Measurements from ENCODE around the gene FUT8.
"Not testable (repeated sequence)": the region's sequence is repeated elsewhere in the genome, so short reads cannot be mapped to it uniquely, and the experiment has no call there.

FUT8 gene

DNA sequence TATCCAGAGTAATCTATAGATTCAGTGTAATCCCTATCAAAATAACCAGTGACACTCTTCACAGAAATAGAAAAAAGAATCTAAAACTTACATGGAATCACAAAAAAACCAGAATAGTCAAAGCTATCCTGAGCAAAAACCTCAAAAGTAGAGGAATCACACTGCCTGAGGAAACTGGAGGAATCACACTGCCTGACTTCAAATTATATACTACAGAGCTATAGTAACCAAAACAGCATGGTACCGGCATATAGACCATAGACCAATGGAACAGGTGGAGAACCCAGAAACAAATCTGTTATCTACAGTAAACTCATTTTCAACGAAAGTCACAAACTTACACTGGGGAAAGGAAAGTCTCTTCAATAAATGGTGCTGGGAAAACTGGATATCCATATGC is 244.0 kb downstream of the FUT8 start:
- Histone ChIP-seq H3K9me3 (ENCODE audit: control insufficient read depth, insufficient read depth, low read depth, low read length) (peaks cover 7% of the 10 kb centered on the region; the same call in 1 of the 2 replicates), H3K36me3 (ENCODE audit: control insufficient read depth, insufficient read depth, low read length) (no peaks in the 10 kb centered on the region), H3K27me3 (ENCODE audit: control insufficient read depth, insufficient read depth, low read length) (no peaks in the 10 kb centered on the region), H3K4me3 (ENCODE audit: low read depth, low read length) (no peak overlapping the region), H3K27ac (ENCODE audit: low read depth, low read length) (no peak overlapping the region), H3K9ac (ENCODE audit: low read length) (no peak overlapping the region), H3K4me1 (ENCODE audit: control insufficient read depth, insufficient read depth, low read length) (peaks cover 8% of the 10 kb centered on the region; the same call in 1 of the 2 replicates)

GRCh38 chr14:65658202-65658601 is 245.7 kb downstream of the FUT8 start:
- H3K9me3 ChIP-seq (ENCODE audit: control insufficient read depth, insufficient read depth, low read depth, low read length) = peaks cover 7% of the 10 kb centered on the region; the same call in 1 of the 2 replicates
- no peaks in the 10 kb centered on the region for H3K27me3 ChIP-seq (ENCODE audit: control insufficient read depth, insufficient read depth, low read length)
- H3K36me3 ChIP-seq (ENCODE audit: control insufficient read depth, insufficient read depth, low read length) = no peaks in the 10 kb centered on the region
- H3K27ac ChIP-seq (ENCODE audit: low read depth, low read length) = no peak overlapping the region
- H3K9ac ChIP-seq (ENCODE audit: low read length) = no peak overlapping the region
- H3K4me1 ChIP-seq (ENCODE audit: control insufficient read depth, insufficient read depth, low read length) = peaks cover 13% of the 10 kb centered on the region; the same call in 1 of the 2 replicates
- no peak overlapping the region for H3K4me3 ChIP-seq (ENCODE audit: low read depth, low read length)

DNA sequence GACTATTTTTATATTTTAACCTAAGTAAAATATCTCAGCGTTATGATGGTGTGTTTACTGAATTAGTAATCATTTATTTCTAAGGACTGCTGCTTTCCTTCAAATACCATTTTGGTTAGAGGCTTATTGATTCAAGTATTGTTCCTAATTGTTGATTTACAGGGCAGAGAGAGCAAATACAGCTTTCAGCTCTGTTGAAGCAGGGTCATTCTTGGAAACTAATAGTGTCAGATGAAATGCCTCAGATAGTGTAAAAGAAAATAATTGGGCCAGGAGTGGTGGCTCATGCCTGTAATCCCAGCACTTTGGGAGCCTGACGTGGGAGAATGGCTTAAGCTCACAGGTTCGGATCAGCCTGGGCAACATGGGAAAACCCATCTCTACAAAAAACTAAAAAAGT is 249.3 kb downstream of the FUT8 start:
- no peak overlapping the region for H3K27ac ChIP-seq (ENCODE audit: low read depth, low read length)
- peaks cover 2% of the 10 kb centered on the region; the same call in 1 of the 2 replicates for H3K9me3 ChIP-seq (ENCODE audit: control insufficient read depth, insufficient read depth, low read depth, low read length)
- no peaks in the 10 kb centered on the region for H3K27me3 ChIP-seq (ENCODE audit: control insufficient read depth, insufficient read depth, low read length)
- no peak overlapping the region for H3K4me3 ChIP-seq (ENCODE audit: low read depth, low read length)
- no peaks in the 10 kb centered on the region for H3K36me3 ChIP-seq (ENCODE audit: control insufficient read depth, insufficient read depth, low read length)
- no peak overlapping the region for H3K9ac ChIP-seq (ENCODE audit: low read length)
- peaks cover 33% of the 10 kb centered on the region for H3K4me1 ChIP-seq (ENCODE audit: control insufficient read depth, insufficient read depth, low read length)

DNA sequence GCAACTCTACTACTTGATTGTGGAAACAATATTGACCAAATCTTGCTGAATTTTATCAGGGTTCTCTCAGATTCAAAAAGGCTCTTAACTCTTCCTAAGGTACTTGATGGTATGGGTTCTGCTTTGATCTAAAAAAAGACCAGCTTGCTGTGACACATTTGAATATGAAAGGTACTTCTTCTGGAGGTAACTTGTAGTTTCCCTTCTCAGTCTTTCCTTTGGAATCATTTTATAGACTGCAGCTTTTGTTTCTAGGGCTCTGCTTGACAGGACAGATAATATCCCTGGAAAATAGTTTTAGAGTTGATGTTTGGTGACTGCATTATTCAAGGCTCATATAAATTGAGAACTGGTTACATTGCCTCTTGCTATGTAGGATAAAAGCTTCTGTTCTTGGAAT is 251.9 kb downstream of the FUT8 start:
- no peak overlapping the region for H3K9ac ChIP-seq (ENCODE audit: low read length)
- peak overlapping the region; percentile 54; the same call in 1 of the 2 replicates for H3K27ac ChIP-seq (ENCODE audit: low read depth, low read length)
- H3K27me3 ChIP-seq (ENCODE audit: control insufficient read depth, insufficient read depth, low read length) = no peaks in the 10 kb centered on the region
- H3K4me3 ChIP-seq (ENCODE audit: low read depth, low read length) = peak overlapping the region; percentile 42; the same call in 1 of the 2 replicates
- H3K4me1 ChIP-seq (ENCODE audit: control insufficient read depth, insufficient read depth, low read length) = peaks cover 33% of the 10 kb centered on the region
- H3K9me3 ChIP-seq (ENCODE audit: control insufficient read depth, insufficient read depth, low read depth, low read length) = no peaks in the 10 kb centered on the region
- peaks cover 3% of the 10 kb centered on the region; the same call in 1 of the 2 replicates for H3K36me3 ChIP-seq (ENCODE audit: control insufficient read depth, insufficient read depth, low read length)

DNA sequence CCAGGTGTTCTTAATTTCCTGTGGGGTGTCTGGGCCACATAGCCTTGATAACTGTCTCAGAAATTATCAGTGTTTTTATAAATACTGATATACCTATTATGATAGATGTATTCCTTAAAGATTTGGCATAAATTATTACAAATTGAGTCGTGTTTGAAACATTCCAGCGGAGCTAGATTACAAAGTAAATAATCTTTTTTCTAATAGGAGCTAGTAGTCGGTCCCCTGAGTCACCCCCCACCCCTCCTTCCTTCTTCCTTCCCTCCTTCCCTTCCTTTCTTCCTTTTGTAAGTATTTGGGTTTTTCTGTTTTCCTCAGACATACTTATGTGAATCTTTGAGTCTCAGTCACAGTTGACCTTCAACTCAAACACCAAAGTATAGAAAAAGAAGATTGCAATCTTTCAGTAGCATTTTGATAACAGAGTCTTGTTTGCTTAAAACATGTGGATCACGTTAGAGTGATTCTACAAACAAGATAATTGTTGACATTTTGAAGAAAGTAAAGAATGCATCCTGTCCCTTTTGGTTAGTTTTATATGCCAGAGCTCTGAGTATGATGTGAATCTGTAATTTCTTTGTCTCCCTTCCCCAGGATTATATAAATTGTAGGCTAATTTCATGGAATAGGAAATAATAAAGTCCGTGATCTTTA is 264.0 kb downstream of the FUT8 start:
- Histone ChIP-seq H3K4me1 (ENCODE audit: control insufficient read depth, insufficient read depth, low read length) (no peaks in the 10 kb centered on the region), H3K27ac (ENCODE audit: low read depth, low read length) (no peak overlapping the region), H3K36me3 (ENCODE audit: control insufficient read depth, insufficient read depth, low read length) (no peaks in the 10 kb centered on the region), H3K4me3 (ENCODE audit: low read depth, low read length) (no peak overlapping the region), H3K27me3 (ENCODE audit: control insufficient read depth, insufficient read depth, low read length) (no peaks in the 10 kb centered on the region), H3K9ac (ENCODE audit: low read length) (no peak overlapping the region), H3K9me3 (ENCODE audit: control insufficient read depth, insufficient read depth, low read depth, low read length) (no peaks in the 10 kb centered on the region)

- peaks cover 14% of the 10 kb centered on the region for H3K4me1 ChIP-seq (ENCODE audit: control insufficient read depth, insufficient read depth, low read length)
- no peak overlapping the region for H3K27ac ChIP-seq (ENCODE audit: low read depth, low read length)
- H3K9ac ChIP-seq (ENCODE audit: low read length) = no peak overlapping the region
- H3K36me3 ChIP-seq (ENCODE audit: control insufficient read depth, insufficient read depth, low read length) = no peaks in the 10 kb centered on the region
- no peaks in the 10 kb centered on the region; the same call in 1 of the 2 replicates for H3K9me3 ChIP-seq (ENCODE audit: control insufficient read depth, insufficient read depth, low read depth, low read length)
- no peak overlapping the region for H3K4me3 ChIP-seq (ENCODE audit: low read depth, low read length)
- H3K27me3 ChIP-seq (ENCODE audit: control insufficient read depth, insufficient read depth, low read length) = no peaks in the 10 kb centered on the region
These were observed 273.0 kb downstream of the FUT8 start for GRCh38 chr14:65685572-65685971.

DNA sequence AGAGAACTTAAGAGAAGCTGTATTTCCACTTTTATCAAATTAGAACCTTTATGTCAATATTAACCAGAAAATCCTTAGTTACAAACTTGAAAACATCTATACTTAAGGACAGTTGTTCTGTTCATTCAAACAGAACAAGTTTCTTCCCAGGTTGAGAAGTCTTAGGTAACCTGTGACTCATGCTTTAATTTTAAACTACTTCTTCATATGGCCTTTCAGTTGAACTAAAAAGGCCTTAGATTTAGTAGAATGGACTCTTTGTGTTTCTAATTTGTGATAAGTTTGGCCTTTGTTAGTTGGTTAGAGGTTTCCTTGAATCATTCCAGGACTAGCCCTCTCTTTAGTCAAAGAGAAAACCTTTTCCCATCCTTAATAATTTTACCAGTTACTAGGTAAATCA is 274.2 kb downstream of the FUT8 start:
- H3K27ac ChIP-seq (ENCODE audit: low read depth, low read length) = peak overlapping the region; percentile 88

GRCh38 chr14:65689070-65689469 is 276.5 kb downstream of the FUT8 start:
- Histone ChIP-seq H3K27ac (ENCODE audit: low read depth, low read length) (no peak overlapping the region), H3K4me3 (ENCODE audit: low read depth, low read length) (no peak overlapping the region), H3K27me3 (ENCODE audit: control insufficient read depth, insufficient read depth, low read length) (no peaks in the 10 kb centered on the region), H3K9me3 (ENCODE audit: control insufficient read depth, insufficient read depth, low read depth, low read length) (peaks cover 13% of the 10 kb centered on the region; the same call in 1 of the 2 replicates), H3K9ac (ENCODE audit: low read length) (no peak overlapping the region), H3K36me3 (ENCODE audit: control insufficient read depth, insufficient read depth, low read length) (no peaks in the 10 kb centered on the region), H3K4me1 (ENCODE audit: control insufficient read depth, insufficient read depth, low read length) (peaks cover 17% of the 10 kb centered on the region)

More for the DNA sequence above, 274.2 kb downstream of the FUT8 start:
- Histone ChIP-seq H3K27me3 (ENCODE audit: control insufficient read depth, insufficient read depth, low read length) (no peaks in the 10 kb centered on the region), H3K4me1 (ENCODE audit: control insufficient read depth, insufficient read depth, low read length) (peaks cover 17% of the 10 kb centered on the region), H3K9ac (ENCODE audit: low read length) (no peak overlapping the region), H3K4me3 (ENCODE audit: low read depth, low read length) (no peak overlapping the region; the same call in 1 of the 2 replicates), H3K36me3 (ENCODE audit: control insufficient read depth, insufficient read depth, low read length) (no peaks in the 10 kb centered on the region), H3K9me3 (ENCODE audit: control insufficient read depth, insufficient read depth, low read depth, low read length) (peaks cover 3% of the 10 kb centered on the region; the same call in 1 of the 2 replicates)

- not testable (repeated sequence) for H3K4me1 ChIP-seq (ENCODE audit: control insufficient read depth, insufficient read depth, low read length); H3K27ac ChIP-seq (ENCODE audit: low read depth, low read length); H3K9ac ChIP-seq (ENCODE audit: low read length); H3K36me3 ChIP-seq (ENCODE audit: control insufficient read depth, insufficient read depth, low read length); H3K4me3 ChIP-seq (ENCODE audit: low read depth, low read length); H3K27me3 ChIP-seq (ENCODE audit: control insufficient read depth, insufficient read depth, low read length)
- peaks cover 13% of the 10 kb centered on the region; the same call in 1 of the 2 replicates for H3K9me3 ChIP-seq (ENCODE audit: control insufficient read depth, insufficient read depth, low read depth, low read length)
These were observed 280.0 kb downstream of the FUT8 start for GRCh38 chr14:65692566-65692965.

DNA sequence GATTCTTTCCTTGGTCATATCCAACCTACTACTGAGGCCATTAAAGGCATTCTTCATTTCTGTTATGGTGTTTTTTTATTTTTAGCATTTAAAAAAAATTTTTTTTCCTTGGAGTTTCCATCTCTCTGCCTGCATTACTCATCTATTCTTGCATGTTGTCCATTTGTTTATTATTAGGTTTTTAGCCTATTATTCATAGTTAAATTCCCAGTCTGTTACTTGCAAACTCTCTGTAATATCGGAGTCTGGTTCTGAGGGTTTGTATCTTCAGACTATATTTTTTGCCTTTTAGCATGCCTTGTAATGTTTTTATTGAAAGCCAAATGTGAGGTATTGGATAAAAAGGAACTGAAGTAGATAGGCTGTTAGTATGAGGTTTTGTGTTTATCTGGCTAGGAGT is 284.3 kb downstream of the FUT8 start:
- peaks cover 10% of the 10 kb centered on the region; the same call in 1 of the 2 replicates for H3K9me3 ChIP-seq (ENCODE audit: control insufficient read depth, insufficient read depth, low read depth, low read length)
- peaks cover 3% of the 10 kb centered on the region; the same call in 1 of the 2 replicates for H3K4me1 ChIP-seq (ENCODE audit: control insufficient read depth, insufficient read depth, low read length)
- H3K36me3 ChIP-seq (ENCODE audit: control insufficient read depth, insufficient read depth, low read length) = no peaks in the 10 kb centered on the region
- H3K27me3 ChIP-seq (ENCODE audit: control insufficient read depth, insufficient read depth, low read length) = no peaks in the 10 kb centered on the region
- H3K9ac ChIP-seq (ENCODE audit: low read length) = no peak overlapping the region
- no peak overlapping the region for H3K27ac ChIP-seq (ENCODE audit: low read depth, low read length)
- H3K4me3 ChIP-seq (ENCODE audit: low read depth, low read length) = no peak overlapping the region

DNA sequence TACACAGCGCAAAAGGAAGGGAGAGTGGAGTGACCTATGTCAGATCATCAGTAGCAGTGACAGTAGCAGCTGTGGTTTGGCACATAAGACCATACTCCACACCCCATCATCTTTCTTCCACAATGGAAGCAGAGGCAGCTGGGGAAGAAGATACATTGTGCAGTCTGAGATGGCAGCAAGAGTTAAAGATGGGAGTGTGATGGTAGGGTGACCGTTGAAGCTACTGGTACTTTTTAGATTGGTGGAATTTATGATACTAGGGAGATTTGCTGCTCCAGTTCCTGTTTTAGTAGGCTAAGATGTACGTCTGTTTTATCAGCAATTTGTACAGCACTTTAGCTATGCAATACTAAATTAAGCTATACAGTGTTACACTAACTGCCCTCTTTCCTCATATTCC is 291.0 kb downstream of the FUT8 start:
- no peak overlapping the region for H3K4me3 ChIP-seq (ENCODE audit: low read depth, low read length)
- no peaks in the 10 kb centered on the region for H3K36me3 ChIP-seq (ENCODE audit: control insufficient read depth, insufficient read depth, low read length)
- no peak overlapping the region for H3K9ac ChIP-seq (ENCODE audit: low read length)
- H3K4me1 ChIP-seq (ENCODE audit: control insufficient read depth, insufficient read depth, low read length) = peaks cover 20% of the 10 kb centered on the region
- H3K27me3 ChIP-seq (ENCODE audit: control insufficient read depth, insufficient read depth, low read length) = no peaks in the 10 kb centered on the region
- H3K9me3 ChIP-seq (ENCODE audit: control insufficient read depth, insufficient read depth, low read depth, low read length) = no peaks in the 10 kb centered on the region
- H3K27ac ChIP-seq (ENCODE audit: low read depth, low read length) = no peak overlapping the region

Data from HUES6 (cell line).